ENCODE data around the gene HS6ST1. TPM values are rescaled to one million over a fixed set of nuclear protein-coding genes. Genes with fewer than 3 reads are reported as not detected.

Gene HS6ST1
- total RNA-seq, 2 experiments from 2014 or later: 7.1 to 8.7 TPM

DNA sequence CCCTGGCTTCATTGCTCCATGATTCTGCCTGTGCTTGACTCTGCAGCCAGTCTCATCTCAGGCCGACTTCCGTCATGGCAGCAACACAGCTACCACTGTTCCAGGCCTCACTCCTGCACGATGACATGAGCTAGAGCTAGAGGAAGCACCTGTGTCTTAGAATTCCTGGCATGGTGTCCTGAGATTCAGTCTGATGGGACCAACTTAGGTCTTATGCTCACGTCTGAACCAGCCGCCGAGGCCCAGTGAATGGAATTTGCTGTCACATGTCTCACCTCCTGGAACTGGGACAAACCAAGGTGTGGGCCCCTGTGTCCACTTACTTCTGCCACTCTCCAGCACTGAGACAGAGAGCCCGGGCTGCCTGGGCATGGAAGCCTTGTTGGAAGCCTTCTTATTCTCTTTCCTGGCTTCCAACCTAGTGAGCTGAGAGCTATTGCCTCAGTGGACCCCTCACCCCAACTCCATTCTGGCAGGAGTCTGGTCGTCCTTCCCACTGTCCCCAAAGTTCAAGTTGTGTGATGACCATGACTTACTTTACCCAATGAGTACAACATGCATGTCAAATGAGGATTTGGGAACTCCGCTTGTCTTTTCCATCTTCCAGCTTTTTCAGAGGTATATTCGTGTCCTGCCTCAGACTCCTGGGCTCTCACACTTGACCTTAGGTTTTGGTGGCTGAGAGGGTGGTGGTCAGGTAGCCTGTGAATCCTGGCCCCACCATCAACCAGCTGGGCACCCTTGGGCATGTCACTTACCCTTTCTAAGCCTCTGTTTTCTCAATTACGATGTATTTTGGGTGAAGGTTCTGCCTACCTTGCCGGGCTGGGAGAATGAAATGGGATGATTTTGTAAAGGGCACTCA is 39.1 kb upstream of the HS6ST1 start:
- ChIA-PET POLR2A (no interaction called here), CTCF (no interaction called here)
- H3K36me3 ChIP-seq (ENCODE audit: insufficient read depth, low read length): no peaks in the 10 kb centered on the region
- H3K4me1 ChIP-seq (ENCODE audit: insufficient read depth, low read length): no peaks in the 10 kb centered on the region
- Mint-ChIP-seq H3K9me3 (no peaks in the 10 kb centered on the region), H3K4me3 (no peak overlapping the region), H3K27ac (no peak overlapping the region), H3K4me1 (ENCODE audit: low read depth) (no peaks in the 10 kb centered on the region), H3K36me3 (ENCODE audit: low read depth) (no peaks in the 10 kb centered on the region), H3K27me3 (no peaks in the 10 kb centered on the region)
- H3K4me3 ChIP-seq (ENCODE audit: low read length): no peak overlapping the region
- no peaks in the 10 kb centered on the region for H3K27me3 ChIP-seq (ENCODE audit: control insufficient read depth in 1 of 2, insufficient read depth in 2 of 2, low read length in 2 of 2)
- ATAC-seq (ENCODE audit: poor library complexity): no peak
- no peak overlapping the region for H3K27ac ChIP-seq (ENCODE audit: low read depth in 1 of 2, low read length in 2 of 2)
- TF ChIP-seq, protein P1, sequence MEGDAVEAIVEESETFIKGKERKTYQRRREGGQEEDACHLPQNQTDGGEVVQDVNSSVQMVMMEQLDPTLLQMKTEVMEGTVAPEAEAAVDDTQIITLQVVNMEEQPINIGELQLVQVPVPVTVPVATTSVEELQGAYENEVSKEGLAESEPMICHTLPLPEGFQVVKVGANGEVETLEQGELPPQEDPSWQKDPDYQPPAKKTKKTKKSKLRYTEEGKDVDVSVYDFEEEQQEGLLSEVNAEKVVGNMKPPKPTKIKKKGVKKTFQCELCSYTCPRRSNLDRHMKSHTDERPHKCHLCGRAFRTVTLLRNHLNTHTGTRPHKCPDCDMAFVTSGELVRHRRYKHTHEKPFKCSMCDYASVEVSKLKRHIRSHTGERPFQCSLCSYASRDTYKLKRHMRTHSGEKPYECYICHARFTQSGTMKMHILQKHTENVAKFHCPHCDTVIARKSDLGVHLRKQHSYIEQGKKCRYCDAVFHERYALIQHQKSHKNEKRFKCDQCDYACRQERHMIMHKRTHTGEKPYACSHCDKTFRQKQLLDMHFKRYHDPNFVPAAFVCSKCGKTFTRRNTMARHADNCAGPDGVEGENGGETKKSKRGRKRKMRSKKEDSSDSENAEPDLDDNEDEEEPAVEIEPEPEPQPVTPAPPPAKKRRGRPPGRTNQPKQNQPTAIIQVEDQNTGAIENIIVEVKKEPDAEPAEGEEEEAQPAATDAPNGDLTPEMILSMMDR (IDR thresholded peaks at IDR 0.05): no peak
- DNase-seq: peak in 1 of 14 experiments; percentile 17
- intact Hi-C loops (cut with DNase I, micrococcal nuclease): no loop called here
- H3K9me3 ChIP-seq (ENCODE audit: control insufficient read depth in 1 of 2, insufficient read depth in 1 of 2, low read length in 2 of 2): peaks cover 0 to 3% of the 10 kb centered on the region in 2 experiments

DNA sequence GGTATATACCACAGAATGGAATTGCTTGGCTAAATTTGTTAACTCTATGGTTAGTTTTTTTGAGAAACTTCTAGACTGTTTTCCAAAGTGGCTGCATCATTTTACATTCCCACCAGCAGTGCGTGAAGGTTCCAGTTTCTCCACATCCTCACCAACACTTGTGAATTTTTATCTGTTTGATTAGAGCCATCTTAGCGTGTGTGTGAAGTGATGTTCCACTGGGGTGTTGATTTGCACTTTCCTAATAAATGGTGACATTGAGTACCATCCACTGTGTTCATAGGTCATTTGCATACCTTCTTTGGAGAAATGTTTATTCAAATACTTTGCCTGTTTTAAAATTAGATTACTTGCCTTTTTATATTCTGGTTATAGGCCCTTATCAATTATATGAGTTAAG is 37.5 kb upstream of the HS6ST1 start:
- no peaks in the 10 kb centered on the region for H3K27me3 ChIP-seq (ENCODE audit: control insufficient read depth in 1 of 2, insufficient read depth in 2 of 2, low read length in 2 of 2)
- Mint-ChIP-seq H3K36me3 (ENCODE audit: low read depth) (no peaks in the 10 kb centered on the region), H3K4me3 (no peak overlapping the region), H3K27me3 (no peaks in the 10 kb centered on the region), H3K9me3 (peaks cover 5% of the 10 kb centered on the region), H3K4me1 (ENCODE audit: low read depth) (no peaks in the 10 kb centered on the region), H3K27ac (no peak overlapping the region)
- no peaks in the 10 kb centered on the region for H3K36me3 ChIP-seq (ENCODE audit: insufficient read depth, low read length)
- TF ChIP-seq, protein P1 (IDR thresholded peaks at IDR 0.05): no peak
- CTCF ChIA-PET: no interaction called here
- H3K27ac ChIP-seq (ENCODE audit: low read depth in 1 of 2, low read length in 2 of 2): no peak overlapping the region
- no peak overlapping the region for H3K4me3 ChIP-seq (ENCODE audit: low read length)
- H3K9me3 ChIP-seq (ENCODE audit: control insufficient read depth in 1 of 2, insufficient read depth in 1 of 2, low read length in 2 of 2): peaks cover 0 to 15% of the 10 kb centered on the region in 2 experiments
- intact Hi-C loops (cut with DNase I, micrococcal nuclease): no loop called here
- DNase-seq: no peak
- POLR2A ChIA-PET: no interaction called here
- no peak for ATAC-seq (ENCODE audit: poor library complexity)
- no peaks in the 10 kb centered on the region for H3K4me1 ChIP-seq (ENCODE audit: insufficient read depth, low read length)

GRCh38 chr2:128354726-128355470 is 36.2 kb upstream of the HS6ST1 start:
- ATAC-seq (ENCODE audit: poor library complexity) (no peak), DNase-seq (no peak)
- Mint-ChIP-seq H3K9me3 (peaks cover 8% of the 10 kb centered on the region), H3K27ac (no peak overlapping the region), H3K4me1 (ENCODE audit: low read depth) (no peaks in the 10 kb centered on the region), H3K36me3 (ENCODE audit: low read depth) (no peaks in the 10 kb centered on the region), H3K4me3 (no peak overlapping the region), H3K27me3 (no peaks in the 10 kb centered on the region)
- H3K9me3 ChIP-seq (ENCODE audit: control insufficient read depth in 1 of 2, insufficient read depth in 1 of 2, low read length in 2 of 2): peaks cover 0 to 20% of the 10 kb centered on the region in 2 experiments
- H3K4me1 ChIP-seq (ENCODE audit: insufficient read depth, low read length): no peaks in the 10 kb centered on the region
- CTCF ChIA-PET: no interaction called here
- no peak overlapping the region for H3K4me3 ChIP-seq (ENCODE audit: low read length)
- TF ChIP-seq, protein P1 (IDR thresholded peaks at IDR 0.05): no peak
- POLR2A ChIA-PET: no interaction called here
- H3K27me3 ChIP-seq (ENCODE audit: control insufficient read depth in 1 of 2, insufficient read depth in 2 of 2, low read length in 2 of 2): no peaks in the 10 kb centered on the region
- H3K36me3 ChIP-seq (ENCODE audit: insufficient read depth, low read length): no peaks in the 10 kb centered on the region
- intact Hi-C loops (cut with DNase I, micrococcal nuclease): no loop called here
- no peak overlapping the region for H3K27ac ChIP-seq (ENCODE audit: low read depth in 1 of 2, low read length in 2 of 2)
